ENCODE data around the gene TRIM66. TPM values are rescaled to one million over a fixed set of nuclear protein-coding genes. Genes with fewer than 3 reads are reported as not detected.

TRIM66 gene
- total and polyA plus RNA-seq, 2 of the 8 experiments (the other 6 are each of a cell fraction or from before 2014, with no cell fraction given), result 3.1 to 3.5 TPM

GRCh38 chr11:8593455-8593854 is 89.0 kb downstream of the TRIM66 start (continued):
- TF ChIP-seq SIN3A (conservative IDR thresholded peaks at IDR 0.05 in 1 of 2, IDR thresholded peaks at IDR 0.05 in 1 of 2; ENCODE audit: low read depth in 1 of 2, low read length in 2 of 2) (no peak), CHD7 (IDR thresholded peaks at IDR 0.05; ENCODE audit: insufficient replicate concordance, low read length) (no peak), CREB1 (IDR thresholded peaks at IDR 0.05) (no peak), BCL11A (IDR thresholded peaks at IDR 0.05; ENCODE audit: low read depth in 2 of 2, low read length in 2 of 2) (no peak)
